Right renal cortex interstitium (tissue), 3 donors: ENCODE data around the gene MAPK8IP2. TPM values are rescaled to one million over a fixed set of nuclear protein-coding genes. Genes with fewer than 3 reads are reported as not detected.
"Not testable (repeated sequence)": the region's sequence is repeated elsewhere in the genome, so short reads cannot be mapped to it uniquely, and the experiment has no call there.

Experiments
- DNase-seq, 3 donors: peaks; one replicate each; pipeline ENCODE4 v3.0.0-alpha.2; 2013; ENCODE audit warnings: low read depth in 3 of 3, low spot score in 2 of 3
- polyA plus RNA-seq, 3 donors: library from polyadenylated mRNA; unstranded; fragments of 120-200 nt; gene quantifications; one replicate each; pipeline ENCODE4 v1.2.1, GENCODE V29; 2013; ENCODE audit not compliant: insufficient read length in 3 of 3

Gene MAPK8IP2
- polyA plus RNA-seq, 3 donors: 0.41 to 0.57 (median 0.56) TPM

GRCh38 chr22:50611341-50612060 lies 10.9 kb downstream of the MAPK8IP2 start:
- no peak for DNase-seq

- no peak for DNase-seq
Observed at GRCh38 chr22:50612168-50612527, 11.6 kb downstream of the MAPK8IP2 start.

- no peak for DNase-seq
Observed at GRCh38 chr22:50612528-50613221, 12.1 kb downstream of the MAPK8IP2 start.

DNA sequence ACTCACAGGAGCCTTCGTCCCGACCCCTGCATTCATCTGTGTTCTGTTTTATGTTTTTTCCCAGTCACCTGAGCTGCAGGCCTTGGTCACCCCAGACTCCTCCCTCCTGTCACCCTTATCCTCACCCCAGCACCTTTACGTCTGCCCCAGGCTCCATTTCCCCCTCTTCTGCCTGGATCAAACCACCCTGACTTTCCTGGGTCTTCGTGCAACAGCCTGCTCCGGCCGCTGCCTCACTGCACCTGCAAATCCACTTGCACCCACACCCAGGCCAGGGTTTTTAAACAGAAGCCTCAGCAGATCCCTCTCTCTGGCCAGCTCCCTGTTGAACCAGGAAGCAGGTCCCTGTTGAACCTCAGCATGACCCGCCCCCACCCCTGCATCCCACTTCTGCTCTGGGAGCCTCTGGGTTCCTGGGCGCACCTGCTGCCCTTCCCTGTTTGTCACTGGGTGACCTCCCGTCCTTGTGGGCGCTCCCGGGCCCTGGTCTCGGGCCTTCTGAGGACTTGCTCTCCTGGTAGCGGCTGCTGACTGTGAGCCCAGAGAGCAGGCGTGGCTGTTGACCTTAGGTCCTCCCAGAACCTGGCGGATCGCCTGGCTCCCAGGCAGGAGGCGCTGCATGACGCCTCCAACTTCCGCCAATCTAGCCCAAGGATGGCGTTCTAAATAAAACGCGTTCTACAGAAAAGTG lies 12.8 kb downstream of the MAPK8IP2 start:
- no peak for DNase-seq

DNA sequence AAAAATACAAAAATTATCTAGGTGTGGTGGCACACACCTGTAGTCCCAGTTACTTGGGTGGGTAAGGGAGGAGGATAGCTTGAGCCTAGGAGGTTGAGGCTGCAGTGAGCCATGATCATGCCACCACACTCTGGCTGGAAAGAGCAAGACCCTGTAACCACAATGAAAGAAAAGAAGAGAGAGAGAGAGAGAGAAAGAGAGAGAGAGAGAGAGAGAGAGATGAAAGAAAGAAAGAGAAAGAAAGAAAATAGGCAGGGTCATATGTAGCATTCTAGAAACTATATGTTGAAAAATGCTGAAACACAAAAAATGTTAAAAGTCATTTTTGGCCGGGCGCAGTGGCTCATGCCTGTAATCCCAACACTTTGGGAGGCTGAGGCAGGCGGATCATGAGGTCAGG lies 13.7 kb downstream of the MAPK8IP2 start:
- not testable (repeated sequence) for DNase-seq

DNA sequence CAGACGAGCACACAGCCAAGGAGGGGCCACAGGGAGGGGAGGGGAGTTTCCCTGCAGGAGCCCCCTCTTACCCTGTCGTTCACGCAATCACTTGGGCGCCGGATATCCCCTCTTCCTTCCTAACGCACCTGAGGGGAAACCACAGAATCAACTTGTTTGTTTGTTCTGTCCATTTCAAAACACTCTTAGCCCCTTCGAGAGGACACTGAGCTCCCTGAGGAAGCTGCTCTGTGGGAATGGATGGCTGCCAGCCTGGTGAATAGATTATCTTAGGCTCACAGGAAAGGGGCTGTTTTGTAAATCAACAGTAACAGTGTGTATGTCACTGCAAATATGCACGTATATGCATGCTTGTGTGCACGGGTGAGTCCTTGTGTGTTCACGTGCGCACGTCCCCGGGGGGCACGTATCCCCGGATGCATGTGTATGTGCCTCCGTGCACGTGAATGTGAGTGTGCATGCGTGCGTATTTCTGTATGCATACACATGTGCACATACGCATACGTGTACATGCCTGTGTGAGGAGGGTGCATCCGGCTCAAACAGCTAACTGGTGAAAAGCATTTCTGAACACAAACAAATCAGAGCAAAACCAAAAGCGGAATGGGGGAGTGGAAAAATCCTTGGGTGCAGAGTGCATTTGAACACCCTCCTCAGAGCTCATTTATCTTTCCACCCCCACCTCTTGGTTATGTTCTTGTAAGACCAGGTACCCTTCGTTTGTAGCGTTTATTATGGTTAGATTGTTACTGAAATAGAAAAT lies 20.2 kb downstream of the MAPK8IP2 start:
- DNase-seq: no peak

- DNase-seq: no peak
Observed at GRCh38 chr22:50621356-50621880, 20.8 kb downstream of the MAPK8IP2 start.

DNA sequence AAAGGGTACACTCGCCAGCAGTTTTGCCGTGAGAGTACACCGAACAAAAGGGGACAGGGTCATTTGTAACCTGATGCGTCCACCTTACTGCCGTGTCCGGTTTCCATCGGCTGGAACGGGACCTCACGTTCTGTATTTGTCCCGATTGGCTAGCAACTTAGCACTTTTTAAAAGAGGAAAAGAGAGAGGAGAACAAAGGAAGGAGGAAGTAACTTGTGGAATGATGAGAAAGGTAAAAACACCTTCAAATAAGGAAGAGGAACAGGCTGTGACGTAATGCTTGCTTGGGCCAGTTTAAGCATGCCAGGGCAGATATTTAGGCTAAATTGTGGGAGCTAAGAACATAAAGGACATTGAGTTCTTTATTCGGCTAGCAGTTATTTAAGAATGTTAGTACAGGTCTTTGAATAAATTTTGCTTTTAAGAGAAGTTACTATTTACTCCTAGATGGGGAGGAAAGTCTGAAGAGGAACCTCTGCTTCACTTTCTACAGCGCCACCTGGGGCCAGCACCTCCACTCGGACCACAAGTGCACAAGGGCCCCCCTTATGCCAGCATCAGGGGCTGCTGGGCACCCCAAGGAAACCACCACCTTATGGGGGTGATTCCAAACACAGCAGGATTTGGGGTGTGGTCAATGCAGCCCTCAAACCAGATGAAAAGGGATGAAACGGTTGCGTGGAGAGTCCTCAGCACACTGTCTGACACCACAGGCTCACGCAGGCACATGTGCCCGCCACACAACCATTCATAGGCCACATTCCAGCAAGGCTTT lies 21.5 kb downstream of the MAPK8IP2 start:
- no peak for DNase-seq

DNA sequence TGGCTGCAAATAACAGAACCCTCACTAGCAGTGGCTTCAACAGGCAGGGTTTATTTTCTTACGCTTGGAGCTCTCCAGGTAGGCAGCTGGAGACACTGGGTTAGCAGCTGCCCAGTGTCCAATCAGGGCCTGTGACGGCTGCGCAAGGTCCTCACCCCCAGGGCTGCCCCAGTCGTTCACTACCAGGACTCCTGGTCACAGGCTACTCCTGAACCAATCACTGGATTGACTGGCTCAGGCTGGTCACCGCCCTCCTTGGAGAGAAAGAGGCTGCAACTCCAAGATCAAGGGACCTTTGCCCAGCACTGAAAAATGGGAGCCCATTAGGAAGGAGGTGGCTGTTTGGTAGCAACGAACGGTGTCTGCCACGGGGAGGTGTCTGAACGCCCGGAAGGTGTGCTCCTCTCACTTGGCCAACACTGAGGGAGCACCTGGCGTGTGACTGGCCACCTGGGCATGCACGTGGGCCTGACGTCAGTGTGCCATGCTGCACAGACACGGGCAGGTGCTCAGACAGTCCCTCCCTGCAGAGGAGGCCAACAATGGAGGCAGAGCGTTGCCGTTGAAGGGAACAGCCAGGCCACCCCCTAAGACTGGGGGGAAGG lies 22.2 kb downstream of the MAPK8IP2 start:
- no peak for DNase-seq

DNA sequence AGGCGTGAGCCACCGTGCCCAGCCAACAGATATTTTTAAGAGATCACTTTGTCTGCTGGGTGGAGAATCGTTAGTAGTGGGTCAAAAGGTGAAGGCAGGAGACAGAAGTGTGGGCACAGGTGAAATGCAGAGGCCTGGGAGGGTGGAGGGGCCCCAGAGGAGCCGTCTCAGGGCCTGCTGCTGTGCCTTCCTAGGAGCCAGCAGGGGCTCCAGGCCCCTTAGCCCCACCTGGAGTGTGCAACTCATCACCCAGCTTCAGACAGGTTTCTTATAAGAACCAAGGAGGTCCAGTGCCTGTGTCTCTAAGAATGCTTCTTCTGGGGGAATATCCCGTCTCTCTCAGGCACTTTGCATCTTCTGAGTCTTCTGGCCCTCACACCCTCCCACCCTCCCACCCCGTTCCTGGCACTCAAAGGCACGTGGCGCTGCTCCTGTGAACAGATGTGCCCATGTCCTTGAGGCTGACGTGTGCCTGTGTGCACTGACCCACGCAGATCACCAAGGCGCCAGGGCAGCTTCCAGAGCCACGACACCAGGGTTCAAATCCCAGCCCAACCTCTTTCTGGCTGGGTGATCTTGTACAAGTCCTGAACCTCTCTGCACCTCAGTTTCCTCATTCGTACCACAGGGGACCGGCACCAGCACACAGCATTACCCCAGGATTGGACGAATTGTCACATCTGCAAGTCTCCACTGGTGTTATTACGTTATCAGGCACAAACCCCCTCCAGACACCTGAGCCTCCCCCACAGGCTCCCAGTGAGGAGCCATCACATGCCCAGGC lies 23.9 kb downstream of the MAPK8IP2 start:
- DNase-seq: no peak

DNA sequence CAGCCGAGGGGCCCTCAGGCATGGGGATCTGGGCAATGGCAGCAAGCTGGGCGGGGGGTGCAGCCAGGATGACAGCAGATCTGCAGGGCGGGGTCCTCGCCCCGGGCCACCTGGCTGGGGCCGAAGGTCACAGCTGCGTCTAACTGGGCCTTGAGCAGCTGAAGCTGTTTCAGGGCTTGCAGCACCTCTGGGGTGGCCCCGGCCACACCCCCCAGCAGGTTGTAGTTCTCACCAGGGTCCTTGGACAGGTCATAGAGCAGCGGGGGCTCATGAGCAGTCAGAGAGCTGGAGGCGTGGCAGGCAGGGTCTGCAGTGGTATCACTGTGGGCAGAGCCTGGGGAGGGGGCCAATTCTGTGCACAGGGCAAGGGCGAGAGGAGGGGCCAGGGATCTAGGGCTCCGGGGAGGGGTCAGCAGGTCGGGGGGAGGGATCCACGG lies 24.6 kb downstream of the MAPK8IP2 start:
- no peak for DNase-seq

- no peak for DNase-seq
Observed at GRCh38 chr22:50625568-50626313, 25.1 kb downstream of the MAPK8IP2 start.

DNA sequence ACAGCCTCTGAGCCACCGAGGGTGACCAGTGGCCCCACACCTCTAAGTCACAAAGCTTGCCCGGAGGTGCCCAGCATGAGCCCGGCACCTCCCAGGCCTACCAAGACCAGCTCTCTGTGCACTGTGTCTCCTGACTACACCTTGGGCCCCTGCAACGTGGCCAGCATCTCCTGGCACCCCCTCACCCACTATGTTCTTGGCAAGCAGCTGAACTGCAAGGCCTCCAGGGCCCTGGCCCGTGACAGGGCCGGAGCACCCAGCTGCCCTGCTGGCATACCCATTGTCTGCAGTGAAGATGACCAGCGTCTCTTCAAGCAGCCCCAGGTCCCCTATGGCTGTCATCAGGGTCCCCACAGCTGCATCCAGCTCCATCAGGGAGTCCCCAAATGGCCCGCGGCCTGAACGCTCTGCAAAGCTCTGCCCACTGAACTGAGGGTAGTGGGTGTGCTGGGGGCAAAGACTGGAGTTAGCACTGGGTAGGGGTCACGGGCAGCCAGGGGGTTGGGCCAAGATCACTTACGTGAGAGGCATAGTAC lies 25.8 kb downstream of the MAPK8IP2 start:
- no peak for DNase-seq

GRCh38 chr22:50626850-50627641 lies 26.5 kb downstream of the MAPK8IP2 start:
- no peak for DNase-seq

- peak in 2 of 3 donors; percentile 52 to 55 for DNase-seq
Observed at GRCh38 chr22:50627642-50628542, 27.3 kb downstream of the MAPK8IP2 start, which contains the start of gene ARSA. ARSA (minus strand) TSS chr22:50628152; CDS start chr22:50627779, 373 bp downstream.
